Vagina (tissue), 2 donors: ENCODE results near the gene LINGO1.

Experiments used
- POLR2A ChIP-seq, 2 donors: fragments of 450-650 bp; IDR thresholded peaks; one replicate each; pipeline ENCODE4 v1.6.1; 2017; ENCODE audit warnings: antibody characterized with exemption in 2 of 2, mild to moderate bottlenecking in 2 of 2, moderate library complexity in 2 of 2
- TF ChIP-seq, protein P1 (sequence below), 3 experiments: fragments of 450-650 bp in 2 of 3; fragments of 200-600 bp in 1 of 3; sonication (generic) in 1 of 3; IDR thresholded peaks; one replicate each; pipeline ENCODE4 v1.5.1; 2017 to 2019; ENCODE audit warnings: antibody characterized with exemption in 3 of 3, mild to moderate bottlenecking in 2 of 3, moderate library complexity in 2 of 3

DNA sequence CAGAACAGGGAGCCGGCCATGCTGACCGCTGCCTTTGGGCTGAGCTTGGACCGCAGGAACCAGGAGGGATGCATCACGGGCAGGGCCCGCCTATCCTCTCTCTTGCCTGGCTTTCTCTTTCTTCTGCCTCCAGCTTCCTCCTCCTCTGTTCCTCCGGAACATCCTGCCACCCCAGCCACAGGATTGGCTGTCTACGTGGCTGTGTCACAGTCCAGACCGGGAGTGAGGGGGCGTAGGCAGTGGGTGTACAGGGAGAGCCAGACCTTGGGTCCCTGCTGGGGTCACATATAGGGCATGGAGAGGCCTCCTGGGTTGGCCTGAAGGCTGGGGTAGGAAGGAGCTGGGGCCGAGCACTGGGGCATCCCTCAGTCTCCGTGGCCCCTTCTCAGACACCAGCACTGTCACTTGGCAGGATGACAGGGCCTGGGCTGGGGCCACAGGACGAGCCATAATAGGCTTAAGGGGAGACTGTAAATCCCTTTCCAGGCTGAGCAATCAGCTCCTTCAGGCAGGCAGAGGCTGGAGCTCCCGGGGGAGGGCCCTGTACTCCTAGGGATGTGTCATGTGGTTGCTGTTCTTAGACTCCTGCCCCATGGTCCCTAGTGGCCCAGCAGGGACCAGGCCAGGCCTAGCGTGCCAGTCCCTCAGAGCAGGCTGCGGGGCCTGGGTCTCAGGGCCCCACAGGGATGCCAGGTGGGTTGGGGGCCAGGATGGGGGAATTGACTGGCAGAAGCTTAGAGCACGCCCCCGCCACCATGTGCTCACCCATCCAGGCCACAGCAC, 25.4 kb downstream of the LINGO1 start:
- TF ChIP-seq POLR2A (IDR thresholded peaks at IDR 0.05): no peak
- TF ChIP-seq, protein P1, sequence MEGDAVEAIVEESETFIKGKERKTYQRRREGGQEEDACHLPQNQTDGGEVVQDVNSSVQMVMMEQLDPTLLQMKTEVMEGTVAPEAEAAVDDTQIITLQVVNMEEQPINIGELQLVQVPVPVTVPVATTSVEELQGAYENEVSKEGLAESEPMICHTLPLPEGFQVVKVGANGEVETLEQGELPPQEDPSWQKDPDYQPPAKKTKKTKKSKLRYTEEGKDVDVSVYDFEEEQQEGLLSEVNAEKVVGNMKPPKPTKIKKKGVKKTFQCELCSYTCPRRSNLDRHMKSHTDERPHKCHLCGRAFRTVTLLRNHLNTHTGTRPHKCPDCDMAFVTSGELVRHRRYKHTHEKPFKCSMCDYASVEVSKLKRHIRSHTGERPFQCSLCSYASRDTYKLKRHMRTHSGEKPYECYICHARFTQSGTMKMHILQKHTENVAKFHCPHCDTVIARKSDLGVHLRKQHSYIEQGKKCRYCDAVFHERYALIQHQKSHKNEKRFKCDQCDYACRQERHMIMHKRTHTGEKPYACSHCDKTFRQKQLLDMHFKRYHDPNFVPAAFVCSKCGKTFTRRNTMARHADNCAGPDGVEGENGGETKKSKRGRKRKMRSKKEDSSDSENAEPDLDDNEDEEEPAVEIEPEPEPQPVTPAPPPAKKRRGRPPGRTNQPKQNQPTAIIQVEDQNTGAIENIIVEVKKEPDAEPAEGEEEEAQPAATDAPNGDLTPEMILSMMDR (IDR thresholded peaks at IDR 0.05): no peak
